SK-N-SH (cell line): ENCODE measurements around the gene WDR33. TPM values are rescaled to one million over a fixed set of nuclear protein-coding genes. Genes with fewer than 3 reads are reported as not detected.

Experiments used
- CTCF ChIA-PET: fragments of 300-600, 350-600 bp; formaldehyde crosslinking; extraction: SDS; loops from one replicate; lab custom pipeline; 2021; lab: Yijun Ruan, JAX
- POLR2A ChIA-PET: fragments of 350-600 bp; sonication (Branson Sonifier 250); formaldehyde crosslinking; extraction: SDS; loops from one replicate; lab custom pipeline; 2020; ENCODE audit warnings: antibody characterized with exemption, inconsistent platforms; lab: Yijun Ruan, JAX
- DNase-seq: peaks from one replicate; pipeline ENCODE4 v3.0.0; 2012
- H2AFZ ChIP-seq: fragments of 200-600 bp; sonication (generic); 2 replicates; pipeline ENCODE4 v1.8.1; 2016; ENCODE audit warnings: antibody characterized with exemption, mild to moderate bottlenecking, low read depth
- H3F3A ChIP-seq: fragments of 200-600 bp; sonication (generic); replicated peaks from 2 replicates; pipeline ENCODE3; 2016; ENCODE audit warnings: antibody characterized with exemption, mild to moderate bottlenecking; ENCODE audit not compliant: insufficient read depth
- H3K27ac ChIP-seq, 2 experiments: fragments of 200-500 bp in 1 of 2; fragments of 200-600 bp in 1 of 2; sonication (Bioruptor generic) in 1 of 2; sonication (generic), shearing (Covaris generic) in 1 of 2; 2 replicates each; pipeline versions ENCODE4 v1.5.1 to v1.6.1; 2014 to 2016; ENCODE audit warnings: low read depth in 2 of 2, inconsistent platforms in 1 of 2, low read length in 1 of 2, mild to moderate bottlenecking in 1 of 2, mixed read lengths in 1 of 2
- H3K27me3 ChIP-seq: fragments of 200-600 bp; sonication (generic), shearing (Covaris generic); 2 replicates; pipeline ENCODE4 v1.6.1; 2016; ENCODE audit warnings: mixed run types; ENCODE audit not compliant: insufficient read depth
- H3K36me3 ChIP-seq, 2 experiments: fragments of 200-500 bp in 1 of 2; fragments of 200-600 bp in 1 of 2; sonication (Bioruptor generic) in 1 of 2; sonication (generic) in 1 of 2; replicated peaks in 1 of 2; 2 replicates each; pipeline versions ENCODE3 to v1.5.1; 2014 to 2016; ENCODE audit warnings: low read length in 1 of 2, mild to moderate bottlenecking in 1 of 2; ENCODE audit not compliant: insufficient read depth in 2 of 2, control insufficient read depth in 1 of 2
- H3K4me1 ChIP-seq, 2 experiments: fragments of 200-500 bp in 1 of 2; fragments of 200-600 bp in 1 of 2; sonication (Bioruptor generic) in 1 of 2; sonication (generic), shearing (Covaris generic) in 1 of 2; 2 replicates each; pipeline versions ENCODE4 v1.5.1 to v1.6.1; 2014 to 2016; ENCODE audit warnings: low read depth in 1 of 2, low read length in 1 of 2, mixed run types in 1 of 2; ENCODE audit not compliant: insufficient read depth in 2 of 2, control insufficient read depth in 1 of 2
- H3K4me2 ChIP-seq: fragments of 200-600 bp; sonication (generic), shearing (Covaris generic); 2 replicates; pipeline ENCODE4 v1.6.1; 2017; ENCODE audit warnings: mixed run types
- H3K4me3 ChIP-seq, 2 experiments: fragments of 200-500 bp in 1 of 2; fragments of 200-600 bp in 1 of 2; sonication (Bioruptor generic) in 1 of 2; sonication (generic), shearing (Covaris generic) in 1 of 2; 2 replicates each; pipeline versions ENCODE4 v1.5.1 to v1.8.1; 2014 to 2016; ENCODE audit warnings: low read depth in 2 of 2, inconsistent platforms in 1 of 2, low read length in 1 of 2, mild to moderate bottlenecking in 1 of 2, mixed read lengths in 1 of 2, moderate library complexity in 1 of 2
- H3K79me2 ChIP-seq: fragments of 200-600 bp; sonication (generic); 2 replicates; pipeline ENCODE4 v1.8.1; 2017; ENCODE audit warnings: mild to moderate bottlenecking; ENCODE audit not compliant: insufficient read depth
- H3K9ac ChIP-seq: fragments of 200-600 bp; sonication (generic); 2 replicates; pipeline ENCODE4 v1.6.1; 2017; ENCODE audit warnings: mixed run types
- H3K9me2 ChIP-seq: fragments of 200-600 bp; sonication (generic); 2 replicates; pipeline ENCODE4 v1.6.1; 2017; ENCODE audit warnings: mixed run types
- H3K9me3 ChIP-seq: fragments of 200-600 bp; sonication (generic); 2 replicates; pipeline ENCODE4 v1.6.1; 2017; ENCODE audit warnings: mixed run types, mild to moderate bottlenecking, moderate library complexity
- H4K20me1 ChIP-seq: fragments of 200-600 bp; sonication (generic); 2 replicates; pipeline ENCODE4 v1.6.1; 2017; ENCODE audit warnings: mild to moderate bottlenecking, mixed run types; ENCODE audit not compliant: insufficient read depth
- CHD2 ChIP-seq: fragments of 150-350 bp; IDR thresholded peaks from 2 replicates; pipeline ENCODE4 v1.6.1; 2018; ENCODE audit warnings: low read length; ENCODE audit not compliant: partially characterized antibody
- ELF1 ChIP-seq: IDR thresholded peaks from 2 replicates; pipeline ENCODE4 v1.4.0; 2012
- EP300 ChIP-seq, 2 experiments: IDR thresholded peaks; 2 replicates each; pipeline versions ENCODE4 v1.4.0 to v1.6.1; 2012; ENCODE audit warnings: borderline replicate concordance in 1 of 2, low read depth in 1 of 2, low read length in 1 of 2
- EZH2phosphoT487 ChIP-seq: fragments of 200-600 bp; sonication (generic); IDR thresholded peaks from 2 replicates; pipeline ENCODE4 v1.6.1; 2017; ENCODE audit warnings: low read depth, mixed run types, mild to moderate bottlenecking, antibody characterized with exemption, moderate library complexity, borderline replicate concordance
- FOSL2 ChIP-seq: IDR thresholded peaks from 2 replicates; pipeline ENCODE4 v1.4.0; 2012; ENCODE audit warnings: low read depth, mild to moderate bottlenecking, moderate library complexity, borderline replicate concordance
- FOXM1 ChIP-seq: IDR thresholded peaks from 2 replicates; pipeline ENCODE4 v1.4.0; 2012; ENCODE audit warnings: low read depth, mild to moderate bottlenecking
- GABPA ChIP-seq: IDR thresholded peaks from 2 replicates; pipeline ENCODE4 v1.4.0; 2012; ENCODE audit warnings: low read depth, mild to moderate bottlenecking
- MEF2A ChIP-seq: IDR thresholded peaks from 2 replicates; pipeline ENCODE4 v1.4.0; 2012; ENCODE audit warnings: low read depth, borderline replicate concordance
- POLR2AphosphoS5 ChIP-seq: IDR thresholded peaks from 2 replicates; pipeline ENCODE4 v1.6.1; 2012; ENCODE audit warnings: low read depth, low read length
- RAD21 ChIP-seq: IDR thresholded peaks from 2 replicates; pipeline ENCODE4 v1.6.1; 2012; ENCODE audit warnings: mild to moderate bottlenecking, low read length
- RFX5 ChIP-seq: IDR thresholded peaks from 2 replicates; pipeline ENCODE4 v1.6.1; 2012; ENCODE audit warnings: mild to moderate bottlenecking, improper control_type of control experiment, low read length
- SIN3A ChIP-seq: IDR thresholded peaks from 2 replicates; pipeline ENCODE4 v1.6.1; 2012; ENCODE audit warnings: low read depth, mild to moderate bottlenecking, low read length, moderate library complexity, borderline replicate concordance
- SMC3 ChIP-seq: IDR thresholded peaks from 2 replicates; pipeline ENCODE4 v1.6.1; 2012; ENCODE audit warnings: low read depth, low read length, improper control_type of control experiment
- TCF12 ChIP-seq: IDR thresholded peaks from 2 replicates; pipeline ENCODE4 v1.4.0; 2012
- TEAD4 ChIP-seq: IDR thresholded peaks from 2 replicates; pipeline ENCODE4 v1.4.0; 2012; ENCODE audit warnings: mild to moderate bottlenecking, borderline replicate concordance; ENCODE audit not compliant: insufficient read depth
- WGBS: methylation state at CpG from one replicate; pipeline ENCODE4 v1.1.6; 2017; ENCODE audit warnings: low lambda C conversion rate; 5-methylcytosine and 5-hydroxymethylcytosine counted together
- polyA plus RNA-seq, 3 experiments: library from polyadenylated mRNA; depleted of rRNA; stranded (reverse); fragments of >200 nt; gene quantifications; 2 replicates each; pipeline ENCODE4 v1.2.3, GENCODE V29; 2012
- TF ChIP-seq, protein P1 (sequence below): IDR thresholded peaks from 2 replicates; pipeline ENCODE4 v1.4.0; 2012; ENCODE audit warnings: low read depth, borderline replicate concordance
- TF ChIP-seq, protein P2 (sequence below): fragments of 200-600 bp; sonication (generic); IDR thresholded peaks from 2 replicates; pipeline ENCODE4 v1.6.1; 2017; ENCODE audit warnings: antibody characterized with exemption, mild to moderate bottlenecking, moderate library complexity
- TF ChIP-seq, protein P3 (sequence below): fragments of 150-350 bp; IDR thresholded peaks from 2 replicates; pipeline ENCODE4 v1.6.1; 2017; ENCODE audit warnings: antibody characterized with exemption, low read length, low read depth, borderline replicate concordance

Gene WDR33
- polyA plus RNA-seq, 1 of the 3 experiments (the other 2 are of a cell fraction): 12.4 TPM

DNA sequence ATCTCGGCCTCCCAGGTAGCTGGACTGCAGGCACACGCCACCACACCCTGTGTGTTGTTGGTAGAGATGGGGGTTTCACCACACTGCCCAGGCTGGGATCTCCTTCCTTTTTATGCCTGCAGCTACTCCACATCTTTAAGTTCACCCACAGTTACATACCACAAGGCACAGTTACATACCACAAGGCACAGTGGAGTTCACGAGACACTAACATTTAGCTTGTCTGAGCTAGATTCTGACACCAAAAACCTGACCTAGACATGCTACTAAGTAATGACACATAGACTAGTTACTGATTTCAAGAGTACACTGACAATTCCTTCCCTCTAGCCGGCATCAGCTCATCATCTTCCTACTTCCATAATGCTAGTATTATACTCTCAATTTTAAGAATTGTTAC lies 42.7 kb upstream of the WDR33 start:
- Histone ChIP-seq H3K9me2 (no peaks in the 10 kb centered on the region), H4K20me1 (peaks cover 44% of the 10 kb centered on the region), H3K79me2 (peaks cover 88% of the 10 kb centered on the region), H2AFZ (no peak overlapping the region), H3K4me3 (no peak overlapping the region), H3F3A (peaks cover 3% of the 10 kb centered on the region), H3K36me3 (peaks cover 22 to 41% of the 10 kb centered on the region in 2 experiments), H3K27me3 (no peaks in the 10 kb centered on the region), H3K9ac (no peak overlapping the region), H3K4me2 (no peak overlapping the region), H3K4me1 (peaks cover 5 to 7% of the 10 kb centered on the region in 2 experiments; a peak in 2 of 4 replicates), H3K9me3 (no peaks in the 10 kb centered on the region), H3K27ac (no peak overlapping the region)
- no peak for TF ChIP-seq FOXM1
- TF ChIP-seq RFX5: no peak
- no peak for TF ChIP-seq FOSL2
- no peak for TF ChIP-seq RAD21
- no peak for TF ChIP-seq EP300 (IDR thresholded peaks at IDR 0.05; ENCODE audit: borderline replicate concordance in 1 of 2, low read depth in 1 of 2, low read length in 1 of 2)
- TF ChIP-seq ELF1: no peak
- TF ChIP-seq CHD2: no peak
- TF ChIP-seq, protein P1, sequence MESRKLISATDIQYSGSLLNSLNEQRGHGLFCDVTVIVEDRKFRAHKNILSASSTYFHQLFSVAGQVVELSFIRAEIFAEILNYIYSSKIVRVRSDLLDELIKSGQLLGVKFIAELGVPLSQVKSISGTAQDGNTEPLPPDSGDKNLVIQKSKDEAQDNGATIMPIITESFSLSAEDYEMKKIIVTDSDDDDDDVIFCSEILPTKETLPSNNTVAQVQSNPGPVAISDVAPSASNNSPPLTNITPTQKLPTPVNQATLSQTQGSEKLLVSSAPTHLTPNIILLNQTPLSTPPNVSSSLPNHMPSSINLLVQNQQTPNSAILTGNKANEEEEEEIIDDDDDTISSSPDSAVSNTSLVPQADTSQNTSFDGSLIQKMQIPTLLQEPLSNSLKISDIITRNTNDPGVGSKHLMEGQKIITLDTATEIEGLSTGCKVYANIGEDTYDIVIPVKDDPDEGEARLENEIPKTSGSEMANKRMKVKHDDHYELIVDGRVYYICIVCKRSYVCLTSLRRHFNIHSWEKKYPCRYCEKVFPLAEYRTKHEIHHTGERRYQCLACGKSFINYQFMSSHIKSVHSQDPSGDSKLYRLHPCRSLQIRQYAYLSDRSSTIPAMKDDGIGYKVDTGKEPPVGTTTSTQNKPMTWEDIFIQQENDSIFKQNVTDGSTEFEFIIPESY: no peak
- TF ChIP-seq, protein P2, sequence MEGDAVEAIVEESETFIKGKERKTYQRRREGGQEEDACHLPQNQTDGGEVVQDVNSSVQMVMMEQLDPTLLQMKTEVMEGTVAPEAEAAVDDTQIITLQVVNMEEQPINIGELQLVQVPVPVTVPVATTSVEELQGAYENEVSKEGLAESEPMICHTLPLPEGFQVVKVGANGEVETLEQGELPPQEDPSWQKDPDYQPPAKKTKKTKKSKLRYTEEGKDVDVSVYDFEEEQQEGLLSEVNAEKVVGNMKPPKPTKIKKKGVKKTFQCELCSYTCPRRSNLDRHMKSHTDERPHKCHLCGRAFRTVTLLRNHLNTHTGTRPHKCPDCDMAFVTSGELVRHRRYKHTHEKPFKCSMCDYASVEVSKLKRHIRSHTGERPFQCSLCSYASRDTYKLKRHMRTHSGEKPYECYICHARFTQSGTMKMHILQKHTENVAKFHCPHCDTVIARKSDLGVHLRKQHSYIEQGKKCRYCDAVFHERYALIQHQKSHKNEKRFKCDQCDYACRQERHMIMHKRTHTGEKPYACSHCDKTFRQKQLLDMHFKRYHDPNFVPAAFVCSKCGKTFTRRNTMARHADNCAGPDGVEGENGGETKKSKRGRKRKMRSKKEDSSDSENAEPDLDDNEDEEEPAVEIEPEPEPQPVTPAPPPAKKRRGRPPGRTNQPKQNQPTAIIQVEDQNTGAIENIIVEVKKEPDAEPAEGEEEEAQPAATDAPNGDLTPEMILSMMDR: no peak
- TF ChIP-seq SIN3A: no peak
- no peak for TF ChIP-seq TEAD4
- TF ChIP-seq TCF12: no peak
- no peak for TF ChIP-seq MEF2A
- TF ChIP-seq, protein P3, sequence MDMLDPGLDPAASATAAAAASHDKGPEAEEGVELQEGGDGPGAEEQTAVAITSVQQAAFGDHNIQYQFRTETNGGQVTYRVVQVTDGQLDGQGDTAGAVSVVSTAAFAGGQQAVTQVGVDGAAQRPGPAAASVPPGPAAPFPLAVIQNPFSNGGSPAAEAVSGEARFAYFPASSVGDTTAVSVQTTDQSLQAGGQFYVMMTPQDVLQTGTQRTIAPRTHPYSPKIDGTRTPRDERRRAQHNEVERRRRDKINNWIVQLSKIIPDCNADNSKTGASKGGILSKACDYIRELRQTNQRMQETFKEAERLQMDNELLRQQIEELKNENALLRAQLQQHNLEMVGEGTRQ: no peak
- TF ChIP-seq POLR2AphosphoS5: no peak
- TF ChIP-seq SMC3: no peak
- no peak for TF ChIP-seq GABPA
- TF ChIP-seq EZH2phosphoT487: no peak
- ChIA-PET CTCF (no interaction called here), POLR2A (no interaction called here)
- DNase-seq: no peak
- WGBS: 95% methylated on average over 4 of the region's 4 CpGs
